Nephron progenitor cell (in vitro differentiated cells): ENCODE results near the gene TBRG1.

Experiments
- DNase-seq: peaks from one replicate; pipeline ENCODE4 v3.0.0; 2021
- H3K27ac Mint-ChIP-seq: 2 replicates; pipeline ENCODE4 v1.8.0; 2021; ENCODE audit warnings: mild to moderate bottlenecking, moderate library complexity, mixed read lengths
- H3K27me3 Mint-ChIP-seq: 2 replicates; pipeline ENCODE4 v1.8.0; 2021; ENCODE audit warnings: mild to moderate bottlenecking, low read depth, mixed read lengths; ENCODE audit not compliant: poor library complexity
- H3K36me3 Mint-ChIP-seq: 2 replicates; pipeline ENCODE4 v1.8.0; 2021; ENCODE audit warnings: low read depth, mixed read lengths
- H3K4me1 Mint-ChIP-seq: 2 replicates; pipeline ENCODE4 v1.8.0; 2021; ENCODE audit warnings: mixed read lengths
- H3K4me3 Mint-ChIP-seq: 2 replicates; pipeline ENCODE4 v1.8.0; 2021; ENCODE audit warnings: mild to moderate bottlenecking, moderate library complexity, mixed read lengths
- H3K9me3 Mint-ChIP-seq: 2 replicates; pipeline ENCODE4 v1.8.0; 2021; ENCODE audit warnings: mild to moderate bottlenecking, moderate library complexity, mixed read lengths
- TF ChIP-seq, protein P1 (sequence below): fragments of 200-600 bp; sonication (generic); IDR thresholded peaks from 2 replicates; pipeline ENCODE4 v1.5.0; 2021; ENCODE audit warnings: antibody characterized with exemption

Gene TBRG1

DNA sequence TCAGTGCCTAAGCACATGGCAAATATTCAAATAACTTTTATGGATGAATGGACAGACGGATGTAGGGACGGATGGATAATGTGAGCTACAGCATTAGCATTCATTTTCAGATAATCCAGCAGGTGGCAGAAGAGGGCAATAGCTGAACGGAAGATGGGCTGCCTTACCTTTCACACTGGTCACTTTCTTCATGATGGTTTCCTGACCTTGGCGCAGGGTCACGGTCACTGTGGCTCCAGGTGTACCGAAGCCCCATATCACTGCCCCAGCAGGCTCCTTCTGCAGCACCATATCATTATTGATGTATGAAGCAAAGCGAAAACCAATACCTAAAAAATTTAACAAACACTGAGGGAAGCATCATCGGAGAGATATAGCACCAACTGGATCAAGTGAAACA, 46.5 kb downstream of the TBRG1 start:
- no peaks in the 10 kb centered on the region for H3K36me3 Mint-ChIP-seq
- H3K4me1 Mint-ChIP-seq, result peaks cover 2% of the 10 kb centered on the region
- peak; percentile 46 for DNase-seq
- TF ChIP-seq, protein P1, sequence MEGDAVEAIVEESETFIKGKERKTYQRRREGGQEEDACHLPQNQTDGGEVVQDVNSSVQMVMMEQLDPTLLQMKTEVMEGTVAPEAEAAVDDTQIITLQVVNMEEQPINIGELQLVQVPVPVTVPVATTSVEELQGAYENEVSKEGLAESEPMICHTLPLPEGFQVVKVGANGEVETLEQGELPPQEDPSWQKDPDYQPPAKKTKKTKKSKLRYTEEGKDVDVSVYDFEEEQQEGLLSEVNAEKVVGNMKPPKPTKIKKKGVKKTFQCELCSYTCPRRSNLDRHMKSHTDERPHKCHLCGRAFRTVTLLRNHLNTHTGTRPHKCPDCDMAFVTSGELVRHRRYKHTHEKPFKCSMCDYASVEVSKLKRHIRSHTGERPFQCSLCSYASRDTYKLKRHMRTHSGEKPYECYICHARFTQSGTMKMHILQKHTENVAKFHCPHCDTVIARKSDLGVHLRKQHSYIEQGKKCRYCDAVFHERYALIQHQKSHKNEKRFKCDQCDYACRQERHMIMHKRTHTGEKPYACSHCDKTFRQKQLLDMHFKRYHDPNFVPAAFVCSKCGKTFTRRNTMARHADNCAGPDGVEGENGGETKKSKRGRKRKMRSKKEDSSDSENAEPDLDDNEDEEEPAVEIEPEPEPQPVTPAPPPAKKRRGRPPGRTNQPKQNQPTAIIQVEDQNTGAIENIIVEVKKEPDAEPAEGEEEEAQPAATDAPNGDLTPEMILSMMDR, result peak; percentile 75
- no peak overlapping the region for H3K4me3 Mint-ChIP-seq
- no peak overlapping the region for H3K27ac Mint-ChIP-seq
- no peaks in the 10 kb centered on the region for H3K9me3 Mint-ChIP-seq
- peaks cover 9% of the 10 kb centered on the region for H3K27me3 Mint-ChIP-seq

DNA sequence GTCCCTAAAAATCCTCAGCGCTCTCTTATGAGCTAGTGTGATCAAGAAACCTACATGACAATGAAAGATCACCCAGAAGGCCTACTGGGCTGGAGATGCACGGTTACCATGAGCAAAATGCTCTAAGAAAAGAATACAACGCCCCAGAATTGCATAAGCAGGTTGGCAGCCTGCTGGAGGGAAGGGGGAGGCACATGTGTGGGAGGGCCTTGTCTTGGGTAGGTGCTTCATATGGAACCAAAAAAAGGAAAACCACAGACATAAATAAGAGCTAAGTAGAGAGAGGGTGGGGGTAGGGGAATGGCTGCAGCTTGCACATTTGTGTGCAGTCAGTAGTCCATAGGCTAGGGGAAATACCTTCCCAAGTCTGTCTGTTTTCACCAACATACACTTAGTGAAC, 48.1 kb downstream of the TBRG1 start:
- H3K27me3 Mint-ChIP-seq, result peaks cover 4% of the 10 kb centered on the region
- TF ChIP-seq, protein P1, result no peak
- DNase-seq, result no peak

DNA sequence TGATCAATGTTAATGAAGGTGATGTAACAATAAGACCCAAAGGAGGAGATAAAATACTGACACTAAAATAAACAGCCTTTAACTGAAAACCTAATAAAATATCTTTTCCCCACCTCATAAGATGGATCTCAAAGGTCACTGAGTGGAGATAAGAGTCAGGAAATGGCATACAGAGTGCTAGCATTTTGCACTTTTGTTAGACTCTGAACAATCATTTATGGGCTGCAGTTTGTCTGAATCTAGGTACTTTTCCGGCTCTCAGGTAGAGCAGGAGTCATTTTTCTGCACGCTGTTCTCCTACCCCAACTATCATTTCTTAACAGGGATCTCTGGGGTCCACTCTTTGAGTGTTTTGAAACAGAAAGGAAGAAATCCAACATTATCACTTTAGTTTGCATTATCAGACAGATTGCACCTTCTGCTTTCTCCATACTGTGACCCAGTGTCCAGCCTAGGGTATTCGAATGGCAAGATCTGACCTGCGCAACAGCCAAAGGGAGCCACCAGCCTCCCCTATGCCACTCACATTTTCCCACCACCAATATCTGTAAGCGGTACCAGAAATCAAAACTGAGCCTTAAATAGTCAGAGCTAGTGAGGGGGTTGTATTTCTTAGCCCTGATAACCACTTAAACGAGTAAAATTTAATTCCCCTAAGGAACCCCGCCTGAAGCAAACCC, 50.0 kb downstream of the TBRG1 start:
- DNase-seq, result no peak
- peak overlapping the region; percentile 88 for H3K4me3 Mint-ChIP-seq
- H3K27ac Mint-ChIP-seq, result no peak overlapping the region
- no peaks in the 10 kb centered on the region for H3K9me3 Mint-ChIP-seq
- H3K4me1 Mint-ChIP-seq, result peaks cover 9% of the 10 kb centered on the region
- TF ChIP-seq, protein P1, result no peak
- H3K27me3 Mint-ChIP-seq, result peaks cover 4% of the 10 kb centered on the region
- no peaks in the 10 kb centered on the region for H3K36me3 Mint-ChIP-seq

More for the DNA sequence above, 48.1 kb downstream of the TBRG1 start:
- Mint-ChIP-seq H3K9me3 (no peaks in the 10 kb centered on the region), H3K27ac (no peak overlapping the region), H3K36me3 (no peaks in the 10 kb centered on the region), H3K4me1 (peaks cover 9% of the 10 kb centered on the region), H3K4me3 (no peak overlapping the region)

DNA sequence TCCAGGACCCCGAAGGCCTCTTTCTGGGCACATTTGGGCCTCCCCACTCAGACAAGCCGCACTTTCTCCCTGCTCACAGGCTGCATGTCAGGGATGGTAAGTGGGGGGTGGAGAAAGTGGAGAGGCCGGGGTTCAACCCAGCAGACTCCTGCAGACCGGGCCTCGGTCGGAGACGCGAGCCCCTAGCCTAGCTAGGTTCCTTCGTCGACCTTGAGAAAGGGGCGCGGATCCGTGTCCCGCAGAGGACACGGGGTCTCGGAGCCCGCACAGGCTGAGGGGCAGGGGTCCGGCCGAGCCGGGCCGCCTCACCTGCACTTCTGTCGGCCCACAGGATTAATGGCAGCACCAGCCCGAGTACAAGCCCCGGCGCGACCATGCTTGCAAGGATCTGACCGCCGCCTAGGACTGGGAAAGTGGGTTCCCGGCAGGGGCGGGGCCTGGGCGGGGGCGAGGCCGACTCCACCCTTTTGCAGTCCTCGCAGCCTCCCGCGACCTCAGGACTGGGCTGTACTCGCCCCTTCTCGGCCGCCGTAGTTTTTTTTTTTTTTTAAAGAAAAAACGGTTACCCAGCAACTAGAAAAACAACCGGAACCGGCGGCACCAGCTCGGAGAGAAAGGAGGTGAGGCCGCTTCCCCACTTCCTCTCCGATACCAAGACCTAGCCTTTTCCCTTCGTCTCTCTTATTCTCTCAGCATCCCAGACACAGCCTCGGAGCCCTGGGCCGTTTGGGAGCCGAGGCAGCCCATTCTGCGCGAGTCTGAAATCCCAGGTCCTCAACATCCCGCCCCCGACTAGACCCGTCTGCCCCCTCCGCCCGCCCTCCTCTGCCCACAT, 50.9 kb downstream of the TBRG1 start, which contains the start of the genes SIAE and SPA17:
SIAE (minus strand) TSS at position 407 of the 835 bp plus-strand sequence; CDS start at position 376, 31 bp downstream.
SPA17 (plus strand) TSS at position 572 of the 835 bp plus-strand sequence. CDS start 1,361 bp downstream, outside the sequence.
- H3K36me3 Mint-ChIP-seq, result no peaks in the 10 kb centered on the region

DNA sequence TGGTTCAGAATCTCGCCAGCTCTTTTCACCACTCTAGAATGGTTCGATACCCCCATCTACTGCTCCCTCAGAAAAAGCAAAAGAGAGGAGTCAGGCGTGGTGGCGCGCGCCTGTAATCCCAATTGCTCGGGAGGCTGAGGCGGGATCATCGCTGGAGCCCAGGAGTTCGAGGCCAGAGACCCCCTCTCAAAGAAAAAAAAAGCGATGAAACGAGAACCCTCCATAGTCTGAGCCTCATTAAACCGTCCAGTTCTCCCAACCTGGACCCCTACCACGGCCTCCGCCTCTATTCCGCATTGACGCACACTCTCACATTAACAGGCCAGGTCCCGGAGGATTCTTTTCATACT, 51.5 kb downstream of the TBRG1 start:
- Mint-ChIP-seq H3K4me1 (peaks cover 9% of the 10 kb centered on the region), H3K27me3 (peaks cover 8% of the 10 kb centered on the region), H3K36me3 (no peaks in the 10 kb centered on the region), H3K27ac (peak overlapping the region; percentile 98), H3K9me3 (no peaks in the 10 kb centered on the region), H3K4me3 (peak overlapping the region; percentile 88)
- TF ChIP-seq, protein P1, result no peak
- DNase-seq, result no peak

More for the DNA sequence above, 50.9 kb downstream of the TBRG1 start, which contains the start of the genes SIAE and SPA17:
- Mint-ChIP-seq H3K4me3 (peak within 1 kb of the TSS; percentile 88), H3K9me3 (no peaks in the 10 kb centered on the region), H3K27ac (peak within 1 kb of the TSS; percentile 98), H3K27me3 (peaks cover 8% of the 10 kb centered on the region), H3K4me1 (peaks cover 9% of the 10 kb centered on the region)
- TF ChIP-seq, protein P1, result no peak
- DNase-seq, result peak; percentile 95
